OCI-LY3 (cell line): ENCODE data around the gene CES4A.

Experiments
- CTCF ChIP-seq: fragments of 200-600, 300-600 bp; sonication (generic); IDR thresholded peaks from 2 replicates; pipeline ENCODE4 v1.5.1; 2014; ENCODE audit warnings: antibody characterized with exemption, low read length, low read depth
- EZH2phosphoT487 ChIP-seq: fragments of 200-600 bp; shearing (Covaris generic); IDR thresholded peaks from 2 replicates; pipeline ENCODE4 v1.6.1; 2018; ENCODE audit warnings: antibody characterized with exemption, mixed run types, low read depth

- TF ChIP-seq CTCF (no peak), EZH2phosphoT487 (no peak)
These were observed 46.1 kb downstream of the CES4A start for GRCh38 chr16:67034487-67034886.
